ENCODE results near the gene TRAF3. TPM values are rescaled to one million over a fixed set of nuclear protein-coding genes. Genes with fewer than 3 reads are reported as not detected.
A peak's percentile ranks its signal among the peaks of the same experiment; 100 is the strongest.

The TRAF3 gene
- total RNA-seq, 2 donors from 2014 or later = 14.5 to 28.7 TPM

GRCh38 chr14:102916347-102917055 lies 139.3 kb downstream of the TRAF3 start:
- no peak for TF ChIP-seq CTCF (IDR thresholded peaks at IDR 0.05)
- no peaks in the 10 kb centered on the region for H3K36me3 ChIP-seq
- DNase-seq (ENCODE audit: low spot score) (no peak), ATAC-seq (ENCODE audit: insufficient number of reproducible peaks, low FRiP score, low read depth) (no peak)
- H3K4me1 ChIP-seq (ENCODE audit: control insufficient read depth in 1 of 2, low read depth in 2 of 2) = no peaks in the 10 kb centered on the region
- no peaks in the 10 kb centered on the region for H3K27me3 ChIP-seq (replicated peaks; ENCODE audit: insufficient read depth)
- H3K9me3 ChIP-seq = no peaks in the 10 kb centered on the region
- H3K27ac ChIP-seq = no peak overlapping the region
- no peak overlapping the region for H3K4me3 ChIP-seq

- no peaks in the 10 kb centered on the region for H3K36me3 ChIP-seq
- H3K27me3 ChIP-seq (replicated peaks; ENCODE audit: insufficient read depth) = no peaks in the 10 kb centered on the region
- TF ChIP-seq CTCF (IDR thresholded peaks at IDR 0.05) = no peak
- no peak overlapping the region for H3K27ac ChIP-seq
- H3K4me1 ChIP-seq (ENCODE audit: control insufficient read depth in 1 of 2, low read depth in 2 of 2) = no peaks in the 10 kb centered on the region
- ATAC-seq (ENCODE audit: insufficient number of reproducible peaks, low FRiP score, low read depth) (no peak), DNase-seq (ENCODE audit: low spot score) (no peak)
- no peaks in the 10 kb centered on the region for H3K9me3 ChIP-seq
- no peak overlapping the region for H3K4me3 ChIP-seq
Observed at GRCh38 chr14:102917056-102917385, 139.8 kb downstream of the TRAF3 start.

GRCh38 chr14:102917469-102918211 lies 140.4 kb downstream of the TRAF3 start:
- peak; percentile 51 for TF ChIP-seq CTCF (IDR thresholded peaks at IDR 0.05)
- H3K27ac ChIP-seq = no peak overlapping the region
- no peaks in the 10 kb centered on the region for H3K27me3 ChIP-seq (replicated peaks; ENCODE audit: insufficient read depth)
- DNase-seq (ENCODE audit: low spot score) = no peak
- no peak for ATAC-seq (ENCODE audit: insufficient number of reproducible peaks, low FRiP score, low read depth)
- no peaks in the 10 kb centered on the region for H3K9me3 ChIP-seq
- H3K4me3 ChIP-seq = no peak overlapping the region
- H3K36me3 ChIP-seq = no peaks in the 10 kb centered on the region
- peaks cover 0 to under 1% of the 10 kb centered on the region in 2 donors for H3K4me1 ChIP-seq (ENCODE audit: control insufficient read depth in 1 of 2, low read depth in 2 of 2)

- H3K4me3 ChIP-seq = no peak overlapping the region
- H3K4me1 ChIP-seq (ENCODE audit: control insufficient read depth in 1 of 2, low read depth in 2 of 2) = peaks cover 0 to 7% of the 10 kb centered on the region in 2 donors
- TF ChIP-seq CTCF (IDR thresholded peaks at IDR 0.05) = no peak
- no peaks in the 10 kb centered on the region for H3K27me3 ChIP-seq (replicated peaks; ENCODE audit: insufficient read depth)
- DNase-seq (ENCODE audit: low spot score) = no peak
- no peaks in the 10 kb centered on the region for H3K36me3 ChIP-seq
- ATAC-seq (ENCODE audit: insufficient number of reproducible peaks, low FRiP score, low read depth) = no peak
- H3K27ac ChIP-seq = no peak overlapping the region
- no peaks in the 10 kb centered on the region for H3K9me3 ChIP-seq
Observed at GRCh38 chr14:102918438-102918837, 141.2 kb downstream of the TRAF3 start.

GRCh38 chr14:102920273-102920997 lies 143.2 kb downstream of the TRAF3 start:
- Histone ChIP-seq H3K27ac (no peak overlapping the region), H3K9me3 (no peaks in the 10 kb centered on the region), H3K4me3 (no peak overlapping the region), H3K4me1 (ENCODE audit: control insufficient read depth in 1 of 2, low read depth in 2 of 2) (peaks cover 0 to 7% of the 10 kb centered on the region in 2 donors), H3K27me3 (replicated peaks; ENCODE audit: insufficient read depth) (no peaks in the 10 kb centered on the region), H3K36me3 (no peaks in the 10 kb centered on the region)
- TF ChIP-seq CTCF (IDR thresholded peaks at IDR 0.05) = no peak
- DNase-seq (ENCODE audit: low spot score) (no peak), ATAC-seq (ENCODE audit: insufficient number of reproducible peaks, low FRiP score, low read depth) (no peak)
